HepG2 (cell line): Measurements from ENCODE around the gene DIAPH3. TPM values are rescaled to one million over a fixed set of nuclear protein-coding genes. Genes with fewer than 3 reads are reported as not detected.

Experiments used
- ATAC-seq: fragments of 200-7000 bp; cut with Tn5 transposase; 3 replicates; pipeline ENCODE4 v1.9.1; 2020; ENCODE audit warnings: mild to moderate bottlenecking, moderate library complexity
- BruUV-seq: library from RNA; stranded (reverse); fragments of 400-500 nt; replicated peaks from 2 replicates; lab custom pipeline; 2021; lab: Mats Ljungman, UMichigan
- CTCF ChIA-PET: fragments of 300-600 bp; formaldehyde crosslinking; extraction: SDS; loops from one replicate; lab custom pipeline; 2021; ENCODE audit warnings: low total read pairs, inconsistent platforms, low intra/inter-chr PET ratio; lab: Yijun Ruan, JAX
- POLR2A ChIA-PET: fragments of 350-600 bp; sonication (Branson Sonifier 250); formaldehyde crosslinking; loops from one replicate; lab custom pipeline; 2020; ENCODE audit warnings: antibody characterized with exemption, inconsistent platforms; lab: Yijun Ruan, JAX
- DNase-seq: peaks from one replicate; pipeline ENCODE4 v3.0.0-alpha.2; 2015; ENCODE audit warnings: low spot score
- FAIRE-seq: peaks from 3 replicates; lab custom pipeline; 2011; peaks lifted over from hg19 to GRCh38; lab: Jason Lieb, UNC
- H2AFZ ChIP-seq: one replicate; pipeline ENCODE4 v1.6.1; 2011; ENCODE audit warnings: low read length, inconsistent platforms
- H3K27ac ChIP-seq: fragments of 300-600 bp; 3 replicates; pipeline ENCODE4 v1.8.0; 2011; ENCODE audit warnings: mixed run types, mild to moderate bottlenecking, mixed read lengths, low read length, inconsistent platforms; ENCODE audit not compliant: insufficient read depth; ENCODE audit errors: extremely low read length
- H3K27me3 ChIP-seq, 2 experiments: fragments of 200-600 bp in 1 of 2; 2 replicates in 1 of 2; 3 replicates in 1 of 2; pipeline versions ENCODE4 v1.6.0 to v1.8.0; 2011; ENCODE audit warnings: low read length in 2 of 2, mild to moderate bottlenecking in 2 of 2, moderate library complexity in 2 of 2, inconsistent platforms in 1 of 2; ENCODE audit not compliant: insufficient read depth in 2 of 2, control insufficient read depth in 1 of 2
- H3K36me3 ChIP-seq, 2 experiments: fragments of 200-600 bp in 1 of 2; replicated peaks in 1 of 2; 2 replicates in 1 of 2; 3 replicates in 1 of 2; pipeline versions ENCODE4 v1.5.1 to v1.8.0; 2011; ENCODE audit warnings: low read length in 2 of 2, inconsistent platforms in 1 of 2; ENCODE audit not compliant: insufficient read depth in 2 of 2, control insufficient read depth in 1 of 2
- H3K4me1 ChIP-seq: 2 replicates; pipeline ENCODE4 v1.5.1; 2012; ENCODE audit warnings: low read length, inconsistent platforms; ENCODE audit not compliant: insufficient read depth
- H3K4me2 ChIP-seq: 2 replicates; pipeline ENCODE4 v1.6.0; 2011; ENCODE audit warnings: low read depth, low read length, inconsistent platforms
- H3K4me3 ChIP-seq, 3 experiments: fragments of 200-600 bp in 1 of 3; sonication (generic), shearing (Covaris generic) in 1 of 3; replicated peaks in 1 of 3; 2 replicates each; pipeline ENCODE4 v1.5.1; 2011 to 2016; ENCODE audit warnings: low read length in 3 of 3, inconsistent platforms in 2 of 3, low read depth in 2 of 3, mild to moderate bottlenecking in 2 of 3, control low read depth in 1 of 3, mixed read lengths in 1 of 3; ENCODE audit not compliant: insufficient read depth in 1 of 3
- H3K79me2 ChIP-seq: one replicate; pipeline ENCODE4 v1.6.1; 2011; ENCODE audit warnings: low read length, inconsistent platforms; ENCODE audit not compliant: insufficient read depth
- H3K9ac ChIP-seq: 2 replicates; pipeline ENCODE4 v1.6.0; 2011; ENCODE audit warnings: mild to moderate bottlenecking, low read depth, low read length, inconsistent platforms; ENCODE audit not compliant: insufficient read depth
- H3K9me3 ChIP-seq: 2 replicates; pipeline ENCODE4 v1.5.1; 2012; ENCODE audit warnings: mild to moderate bottlenecking, low read length
- H4K20me1 ChIP-seq: 2 replicates; pipeline ENCODE4 v1.6.0; 2011; ENCODE audit warnings: inconsistent platforms, mild to moderate bottlenecking, low read length, moderate library complexity; ENCODE audit not compliant: insufficient read depth
- BCL6 ChIP-seq: IDR thresholded peaks from 2 replicates; pipeline ENCODE4 v1.6.1; 2016; ENCODE audit warnings: missing genetic modification reagents, missing compliant biosample characterization
- MAFF ChIP-seq: IDR thresholded peaks from 2 replicates; pipeline ENCODE4 v1.6.1; 2011; ENCODE audit warnings: low read depth, low read length, improper control_type of control experiment
- MAFK ChIP-seq, 2 experiments: IDR thresholded peaks in 1 of 2; conservative IDR thresholded peaks in 1 of 2; 2 replicates each; pipeline ENCODE4 v1.6.1; 2011; ENCODE audit warnings: improper control_type of control experiment in 2 of 2, low read length in 2 of 2
- NFE2L2 ChIP-seq: fragments of 150-350 bp; IDR thresholded peaks from 2 replicates; pipeline ENCODE4 v1.6.1; 2014; ENCODE audit warnings: low read length
- PCBP1 ChIP-seq: fragments of 200-400 bp; formaldehyde crosslinking; IDR thresholded peaks from 2 replicates; pipeline ENCODE4 v1.6.1; 2017; ENCODE audit warnings: mild to moderate bottlenecking, low read depth, low read length, borderline replicate concordance
- SAFB2 ChIP-seq: sonication (generic); formaldehyde crosslinking; IDR thresholded peaks from 2 replicates; pipeline ENCODE4 v1.5.1; 2020; ENCODE audit warnings: missing genetic modification reagents, low read depth, mild to moderate bottlenecking, borderline replicate concordance
- SOX13 ChIP-seq, 3 experiments: fragments of 450-650 bp in 1 of 3; sonication (generic) in 1 of 3; formaldehyde crosslinking in 1 of 3; IDR thresholded peaks in 2 of 3; conservative IDR thresholded peaks in 1 of 3; 2 replicates each; pipeline versions ENCODE4 v1.5.0 to v1.6.1; 2016 to 2020; ENCODE audit warnings: antibody characterized with exemption in 1 of 3, mild to moderate bottlenecking in 1 of 3, missing compliant biosample characterization in 1 of 3, missing genetic modification reagents in 1 of 3, moderate library complexity in 1 of 3
- SP140L ChIP-seq: sonication (generic); formaldehyde crosslinking; IDR thresholded peaks from 2 replicates; pipeline ENCODE4 v1.4.0; 2020; ENCODE audit warnings: missing genetic modification reagents, borderline replicate concordance
- ZMYM3 ChIP-seq: sonication (generic); formaldehyde crosslinking; IDR thresholded peaks from 2 replicates; pipeline ENCODE4 v1.5.1; 2020; ENCODE audit warnings: mild to moderate bottlenecking, missing genetic modification reagents
- ZNF619 ChIP-seq: sonication (generic); formaldehyde crosslinking; IDR thresholded peaks from 2 replicates; pipeline ENCODE4 v1.4.0; 2020; ENCODE audit warnings: mild to moderate bottlenecking, missing genetic modification reagents
- ZNF839 ChIP-seq: sonication (generic); formaldehyde crosslinking; IDR thresholded peaks from 2 replicates; pipeline ENCODE4 v1.4.0; 2020; ENCODE audit warnings: missing genetic modification reagents, mild to moderate bottlenecking, borderline replicate concordance
- in situ Hi-C: cut with HindIII; loops from 2 replicates; pipeline ENCODE4 v1.10.0; 2017; ENCODE audit warnings: low pct_unique_long_range_greater_than_20kb; ENCODE audit not compliant: extremely low pct_ligation_motif_present
- intact Hi-C: fragments of 100-400 bp; cut with micrococcal nuclease; formaldehyde crosslinking; loops from one replicate; pipeline ENCODE4 v1.10.0; 2022; ENCODE audit not compliant: unreplicated experiment
- polyA plus RNA-seq, 8 experiments: library from polyadenylated mRNA; depleted of rRNA in 3 of 8; stranded (reverse) in 7 of 8; unstranded in 1 of 8; fragments of >200 nt; fragmentation: Illumina TruSeq in 4 of 8; extraction: Trizol in 4 of 8; gene quantifications; 2 replicates each; pipeline versions ENCODE4 v1.2.1 to v1.2.3, GENCODE V29; 2011 to 2016; ENCODE audit warnings: low read depth in 4 of 8, missing spikeins in 1 of 8, mixed read lengths in 1 of 8; ENCODE audit not compliant: insufficient read depth in 1 of 8
- total RNA-seq, 5 experiments: library from RNA; depleted of rRNA; stranded (reverse); fragments of >200 nt; fragmentation: Illumina TruSeq; extraction: Trizol; gene quantifications; 2 replicates each; pipeline ENCODE4 v1.2.3, GENCODE V29; 2016; ENCODE audit warnings: low read depth in 1 of 5
- TF ChIP-seq, protein P1 (sequence below): sonication (generic); formaldehyde crosslinking; IDR thresholded peaks from 2 replicates; pipeline ENCODE4 v1.4.0; 2020; ENCODE audit warnings: missing genetic modification reagents, borderline replicate concordance
- TF ChIP-seq, protein P2 (sequence below): sonication (generic); formaldehyde crosslinking; conservative IDR thresholded peaks from 2 replicates; pipeline ENCODE4 v1.8.0; 2022; ENCODE audit warnings: low read depth, missing genetic modification reagents
- TF ChIP-seq, protein P3 (sequence below): IDR thresholded peaks from 2 replicates; pipeline ENCODE4 v1.4.0; 2020; ENCODE audit warnings: mild to moderate bottlenecking, missing genetic modification reagents

The DIAPH3 gene
- total and polyA plus RNA-seq, 2 of the 13 experiments (the other 11 are each of a cell fraction or from before 2014, with no cell fraction given), result 4.0 to 9.3 TPM

DNA sequence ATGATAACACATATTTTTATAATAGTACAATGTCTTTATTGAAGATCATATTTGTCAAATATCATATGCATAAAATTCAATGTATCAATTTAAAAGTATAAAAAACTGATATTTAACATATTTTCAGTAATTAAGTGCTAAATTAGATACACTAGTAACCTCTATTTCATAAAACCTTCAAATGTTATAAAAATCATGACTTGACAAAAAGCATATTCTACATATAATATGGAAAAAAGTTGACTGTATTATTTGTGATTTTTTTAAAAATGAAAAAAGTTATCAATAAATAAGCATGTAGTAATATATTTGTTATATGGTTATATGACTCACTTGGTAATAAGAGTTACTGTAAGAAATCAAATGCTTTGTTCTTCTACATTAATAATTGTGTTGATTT lies 356.9 kb downstream of the DIAPH3 start:
- ATAC-seq (no peak), FAIRE-seq (no peak), DNase-seq (no peak)
- Histone ChIP-seq H3K9ac (no peak overlapping the region), H3K4me3 (no peak overlapping the region), H3K36me3 (no peaks in the 10 kb centered on the region), H4K20me1 (no peaks in the 10 kb centered on the region), H3K4me1 (no peaks in the 10 kb centered on the region), H3K9me3 (no peaks in the 10 kb centered on the region), H2AFZ (no peak overlapping the region), H3K79me2 (no peaks in the 10 kb centered on the region), H3K27me3 (no peaks in the 10 kb centered on the region), H3K27ac (no peak overlapping the region), H3K4me2 (no peak overlapping the region)
- ChIA-PET POLR2A (no interaction called here), CTCF (no interaction called here)
- intact Hi-C loops, result no loop called here
- TF ChIP-seq PCBP1, result no peak
- TF ChIP-seq SP140L (CRISPR knock-in tag), result no peak
- TF ChIP-seq, protein P1, sequence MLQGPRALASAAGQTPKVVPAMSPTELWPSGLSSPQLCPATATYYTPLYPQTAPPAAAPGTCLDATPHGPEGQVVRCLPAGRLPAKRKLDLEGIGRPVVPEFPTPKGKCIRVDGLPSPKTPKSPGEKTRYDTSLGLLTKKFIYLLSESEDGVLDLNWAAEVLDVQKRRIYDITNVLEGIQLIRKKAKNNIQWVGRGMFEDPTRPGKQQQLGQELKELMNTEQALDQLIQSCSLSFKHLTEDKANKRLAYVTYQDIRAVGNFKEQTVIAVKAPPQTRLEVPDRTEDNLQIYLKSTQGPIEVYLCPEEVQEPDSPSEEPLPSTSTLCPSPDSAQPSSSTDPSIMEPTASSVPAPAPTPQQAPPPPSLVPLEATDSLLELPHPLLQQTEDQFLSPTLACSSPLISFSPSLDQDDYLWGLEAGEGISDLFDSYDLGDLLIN (CRISPR knock-in tag), result no peak
- no peak for TF ChIP-seq ZNF619 (CRISPR knock-in tag)
- no peak for TF ChIP-seq SOX13 (IDR thresholded peaks at IDR 0.05)
- TF ChIP-seq SOX13 (CRISPR knock-in tag; conservative IDR thresholded peaks at IDR 0.05 in 1 of 2, IDR thresholded peaks at IDR 0.05 in 1 of 2), result no peak
- peak; percentile 41; the same call in 1 of the 2 replicates for TF ChIP-seq MAFF
- no peak for TF ChIP-seq ZMYM3 (CRISPR knock-in tag)
- TF ChIP-seq, protein P2, sequence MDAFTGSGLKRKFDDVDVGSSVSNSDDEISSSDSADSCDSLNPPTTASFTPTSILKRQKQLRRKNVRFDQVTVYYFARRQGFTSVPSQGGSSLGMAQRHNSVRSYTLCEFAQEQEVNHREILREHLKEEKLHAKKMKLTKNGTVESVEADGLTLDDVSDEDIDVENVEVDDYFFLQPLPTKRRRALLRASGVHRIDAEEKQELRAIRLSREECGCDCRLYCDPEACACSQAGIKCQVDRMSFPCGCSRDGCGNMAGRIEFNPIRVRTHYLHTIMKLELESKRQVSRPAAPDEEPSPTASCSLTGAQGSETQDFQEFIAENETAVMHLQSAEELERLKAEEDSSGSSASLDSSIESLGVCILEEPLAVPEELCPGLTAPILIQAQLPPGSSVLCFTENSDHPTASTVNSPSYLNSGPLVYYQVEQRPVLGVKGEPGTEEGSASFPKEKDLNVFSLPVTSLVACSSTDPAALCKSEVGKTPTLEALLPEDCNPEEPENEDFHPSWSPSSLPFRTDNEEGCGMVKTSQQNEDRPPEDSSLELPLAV, result no peak
- peak in 1 of 2 experiments; percentile 74; a peak in 3 of 4 replicates for TF ChIP-seq MAFK (conservative IDR thresholded peaks at IDR 0.05 in 1 of 2, IDR thresholded peaks at IDR 0.05 in 1 of 2; ENCODE audit: low read length in 2 of 2)
- TF ChIP-seq, protein P3, sequence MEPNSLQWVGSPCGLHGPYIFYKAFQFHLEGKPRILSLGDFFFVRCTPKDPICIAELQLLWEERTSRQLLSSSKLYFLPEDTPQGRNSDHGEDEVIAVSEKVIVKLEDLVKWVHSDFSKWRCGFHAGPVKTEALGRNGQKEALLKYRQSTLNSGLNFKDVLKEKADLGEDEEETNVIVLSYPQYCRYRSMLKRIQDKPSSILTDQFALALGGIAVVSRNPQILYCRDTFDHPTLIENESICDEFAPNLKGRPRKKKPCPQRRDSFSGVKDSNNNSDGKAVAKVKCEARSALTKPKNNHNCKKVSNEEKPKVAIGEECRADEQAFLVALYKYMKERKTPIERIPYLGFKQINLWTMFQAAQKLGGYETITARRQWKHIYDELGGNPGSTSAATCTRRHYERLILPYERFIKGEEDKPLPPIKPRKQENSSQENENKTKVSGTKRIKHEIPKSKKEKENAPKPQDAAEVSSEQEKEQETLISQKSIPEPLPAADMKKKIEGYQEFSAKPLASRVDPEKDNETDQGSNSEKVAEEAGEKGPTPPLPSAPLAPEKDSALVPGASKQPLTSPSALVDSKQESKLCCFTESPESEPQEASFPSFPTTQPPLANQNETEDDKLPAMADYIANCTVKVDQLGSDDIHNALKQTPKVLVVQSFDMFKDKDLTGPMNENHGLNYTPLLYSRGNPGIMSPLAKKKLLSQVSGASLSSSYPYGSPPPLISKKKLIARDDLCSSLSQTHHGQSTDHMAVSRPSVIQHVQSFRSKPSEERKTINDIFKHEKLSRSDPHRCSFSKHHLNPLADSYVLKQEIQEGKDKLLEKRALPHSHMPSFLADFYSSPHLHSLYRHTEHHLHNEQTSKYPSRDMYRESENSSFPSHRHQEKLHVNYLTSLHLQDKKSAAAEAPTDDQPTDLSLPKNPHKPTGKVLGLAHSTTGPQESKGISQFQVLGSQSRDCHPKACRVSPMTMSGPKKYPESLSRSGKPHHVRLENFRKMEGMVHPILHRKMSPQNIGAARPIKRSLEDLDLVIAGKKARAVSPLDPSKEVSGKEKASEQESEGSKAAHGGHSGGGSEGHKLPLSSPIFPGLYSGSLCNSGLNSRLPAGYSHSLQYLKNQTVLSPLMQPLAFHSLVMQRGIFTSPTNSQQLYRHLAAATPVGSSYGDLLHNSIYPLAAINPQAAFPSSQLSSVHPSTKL (CRISPR knock-in tag), result no peak
- peak; percentile 36; the same call in 1 of the 2 replicates for TF ChIP-seq NFE2L2
- no peak for TF ChIP-seq ZNF839 (CRISPR knock-in tag)
- TF ChIP-seq SAFB2, result no peak
- TF ChIP-seq BCL6 (CRISPR knock-in tag), result no peak
- BruUV-seq, result no TSS peak
- in situ Hi-C loops, result no loop called here
